ENCODE measurements around the gene ITGA1. TPM values are rescaled to one million over a fixed set of nuclear protein-coding genes. Genes with fewer than 3 reads are reported as not detected.
"Not testable (repeated sequence)": the region's sequence is repeated elsewhere in the genome, so short reads cannot be mapped to it uniquely, and the experiment has no call there.

The ITGA1 gene
- total and polyA plus RNA-seq, 9 donors = 4.9 to 41.2 (median 14.7) TPM

DNA sequence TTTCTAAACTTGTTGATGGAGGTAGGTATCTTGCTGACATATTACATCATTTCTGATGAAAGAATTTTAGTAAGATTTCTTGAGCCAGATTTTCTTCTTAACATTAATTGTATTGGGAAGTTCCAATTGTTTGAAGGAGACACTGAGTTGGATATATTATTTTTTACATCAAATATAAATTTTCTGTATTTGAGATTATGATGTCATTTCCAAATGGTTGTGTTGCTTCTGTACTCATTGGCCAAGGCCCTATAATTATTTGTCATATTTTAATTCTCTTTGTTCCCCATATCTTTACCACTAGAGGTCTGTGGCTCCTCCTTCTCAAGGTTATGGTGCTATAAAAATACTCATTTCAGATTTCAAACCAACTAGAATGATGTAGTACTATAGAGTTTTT lies 53.4 kb downstream of the ITGA1 start:
- Histone ChIP-seq H3K9me3 (no peaks in the 10 kb centered on the region), H3K4me3 (no peak overlapping the region), H3K4me1 (ENCODE audit: insufficient read depth) (peaks cover 3% of the 10 kb centered on the region), H3K27ac (no peak overlapping the region), H3K36me3 (no peaks in the 10 kb centered on the region), H3K27me3 (no peaks in the 10 kb centered on the region)
- intact Hi-C loops (cut with DNase I) = no loop called here
- no peak for TF ChIP-seq POLR2A (IDR thresholded peaks at IDR 0.05)
- TF ChIP-seq EP300 (IDR thresholded peaks at IDR 0.05) = no peak
- TF ChIP-seq CTCF (IDR thresholded peaks at IDR 0.05) = no peak
- no peak for DNase-seq

- H3K9me3 ChIP-seq = no peaks in the 10 kb centered on the region
- no peak overlapping the region for H3K27ac ChIP-seq
- H3K27me3 ChIP-seq = no peaks in the 10 kb centered on the region
- H3K4me1 ChIP-seq (ENCODE audit: insufficient read depth) = peaks cover 3% of the 10 kb centered on the region
- no peaks in the 10 kb centered on the region for H3K36me3 ChIP-seq
- TF ChIP-seq EP300 (IDR thresholded peaks at IDR 0.05) = no peak
- no peak for TF ChIP-seq CTCF (IDR thresholded peaks at IDR 0.05)
- TF ChIP-seq POLR2A (IDR thresholded peaks at IDR 0.05) = no peak
- no peak for DNase-seq
- intact Hi-C loops (cut with DNase I) = no loop called here
- H3K4me3 ChIP-seq = no peak overlapping the region
Observed at GRCh38 chr5:52842111-52842510, 54.4 kb downstream of the ITGA1 start.

GRCh38 chr5:52844885-52845284 lies 57.2 kb downstream of the ITGA1 start:
- no peak overlapping the region for H3K27ac ChIP-seq
- no peak overlapping the region for H3K4me3 ChIP-seq
- H3K9me3 ChIP-seq = no peaks in the 10 kb centered on the region
- H3K27me3 ChIP-seq = no peaks in the 10 kb centered on the region
- intact Hi-C loops (cut with DNase I) = no loop called here
- H3K4me1 ChIP-seq (ENCODE audit: insufficient read depth) = peaks cover 3% of the 10 kb centered on the region
- no peak for DNase-seq
- TF ChIP-seq EP300 (IDR thresholded peaks at IDR 0.05) = no peak
- TF ChIP-seq POLR2A (IDR thresholded peaks at IDR 0.05) = no peak
- no peak for TF ChIP-seq CTCF (IDR thresholded peaks at IDR 0.05)
- 1 to 14% (median 11%) methylated on average over 1 of the region's 1 CpG for WGBS, 3 donors
- H3K36me3 ChIP-seq = no peaks in the 10 kb centered on the region

GRCh38 chr5:52846182-52846842 lies 58.6 kb downstream of the ITGA1 start:
- TF ChIP-seq EP300 (IDR thresholded peaks at IDR 0.05) = no peak
- no peak for TF ChIP-seq POLR2A (IDR thresholded peaks at IDR 0.05)
- no peak for TF ChIP-seq CTCF (IDR thresholded peaks at IDR 0.05)
- Histone ChIP-seq H3K27ac (no peak overlapping the region), H3K9me3 (no peaks in the 10 kb centered on the region), H3K27me3 (no peaks in the 10 kb centered on the region), H3K36me3 (no peaks in the 10 kb centered on the region), H3K4me3 (no peak overlapping the region), H3K4me1 (ENCODE audit: insufficient read depth) (peaks cover 3% of the 10 kb centered on the region)
- WGBS, 3 donors = 43 to 46% (median 45%) methylated on average over 6 of the region's 6 CpGs
- intact Hi-C loops (cut with DNase I) = no loop called here
- no peak for DNase-seq

DNA sequence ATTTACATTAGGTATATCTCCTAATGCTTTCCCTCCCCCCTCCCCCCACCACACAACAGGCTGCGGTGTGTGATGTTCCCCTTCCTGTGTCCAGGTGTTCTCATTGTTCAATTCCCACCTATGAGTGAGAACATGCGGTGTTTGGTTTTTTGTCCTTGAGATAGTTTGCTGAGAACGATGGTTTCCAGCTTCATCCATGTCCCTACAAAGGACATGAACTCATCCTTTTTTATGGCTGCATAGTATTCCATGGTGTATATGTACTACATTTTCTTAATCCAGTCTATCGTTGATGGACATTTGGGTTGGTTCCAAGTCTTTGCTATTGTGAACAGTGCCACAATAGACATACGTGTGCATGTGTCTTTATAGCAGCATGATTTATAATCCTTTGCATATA lies 61.0 kb downstream of the ITGA1 start:
- H3K9me3 ChIP-seq; intact Hi-C loops (cut with DNase I); H3K27me3 ChIP-seq; DNase-seq; H3K27ac ChIP-seq; H3K4me1 ChIP-seq (ENCODE audit: insufficient read depth); H3K36me3 ChIP-seq; H3K4me3 ChIP-seq: not testable (repeated sequence)
- WGBS, 3 donors = 88 to 96% (median 91%) methylated on average over 5 of the region's 5 CpGs
